GM19035 (cell line): ENCODE results near the gene PARD3B.

ENCODE experiments used
- ATAC-seq: cut with Tn5 transposase; IDR thresholded peaks from one replicate; pipeline ENCODE4 v1.9.1; 2021; ENCODE audit not compliant: unreplicated experiment

Gene PARD3B

DNA sequence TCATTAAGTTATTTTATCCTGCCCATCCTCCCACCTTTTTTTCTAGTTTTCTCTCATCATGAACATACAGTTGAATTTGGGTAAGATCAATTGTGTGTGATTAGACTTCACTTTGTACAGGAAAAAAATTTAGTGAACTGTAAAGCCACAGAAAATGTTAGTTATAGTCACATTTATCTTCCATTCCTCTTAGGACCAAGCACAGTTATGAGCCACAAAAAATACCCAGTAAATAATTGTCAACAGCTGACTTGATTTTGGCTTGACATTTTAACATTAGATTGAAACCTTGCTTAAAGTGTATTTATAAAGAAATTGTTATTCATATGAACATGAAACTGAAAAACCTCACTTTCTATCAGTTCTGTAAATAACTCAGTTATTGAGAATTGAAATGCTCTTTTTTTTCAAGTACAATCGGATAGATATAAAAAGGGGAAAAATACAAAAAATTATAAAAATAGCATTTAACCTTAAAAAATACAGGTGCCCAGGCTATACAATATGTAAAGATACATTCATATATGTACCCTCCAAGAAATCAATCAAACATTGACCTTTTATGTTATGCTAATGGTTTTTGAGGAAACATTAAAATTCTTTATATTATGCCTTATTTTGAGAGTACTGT is 747.5 kb downstream of the PARD3B start:
- no peak for ATAC-seq

DNA sequence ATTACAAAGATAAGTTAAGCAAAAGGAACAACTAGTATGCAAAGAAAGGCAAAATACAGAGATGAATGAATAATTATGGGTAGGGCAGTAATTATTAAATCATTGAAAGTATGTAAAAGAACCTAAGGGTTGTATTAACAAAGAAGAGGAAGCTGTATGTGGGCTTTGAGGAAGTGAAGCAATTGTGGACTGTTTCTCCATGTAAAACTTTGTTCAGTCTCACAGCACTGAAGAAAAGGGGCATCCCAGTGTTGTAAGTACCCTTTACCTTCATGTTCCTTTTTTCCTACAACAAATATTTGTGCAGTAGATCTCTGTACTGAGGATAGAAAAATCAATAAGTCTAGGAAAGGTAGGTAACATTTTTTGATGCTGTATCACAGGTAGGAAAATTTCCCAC is 748.3 kb downstream of the PARD3B start:
- ATAC-seq, result no peak

GRCh38 chr2:205296959-205297358 is 751.7 kb downstream of the PARD3B start:
- no peak for ATAC-seq

DNA sequence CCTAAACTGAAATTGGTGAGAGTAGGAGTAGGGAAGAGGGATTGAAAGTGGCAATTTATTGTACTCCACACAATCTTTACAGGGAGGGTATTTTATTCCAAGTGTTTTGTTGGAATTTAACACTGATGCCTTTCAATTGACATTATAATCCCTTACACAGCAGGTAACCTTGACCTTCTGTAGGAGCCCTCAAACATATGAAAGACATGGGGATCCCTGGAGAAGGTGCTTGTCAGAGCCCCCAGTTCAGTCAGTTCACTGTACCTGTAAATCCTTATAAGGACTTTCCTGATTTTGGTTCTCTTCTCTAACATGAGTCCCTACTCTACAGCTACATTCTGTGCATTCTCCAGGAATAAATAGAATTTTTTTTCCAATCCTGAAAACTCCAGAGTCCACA is 752.1 kb downstream of the PARD3B start:
- ATAC-seq, result no peak

- no peak for ATAC-seq
These were observed 752.6 kb downstream of the PARD3B start for GRCh38 chr2:205297846-205298245.

GRCh38 chr2:205311201-205311600 is 765.9 kb downstream of the PARD3B start:
- ATAC-seq, result no peak

DNA sequence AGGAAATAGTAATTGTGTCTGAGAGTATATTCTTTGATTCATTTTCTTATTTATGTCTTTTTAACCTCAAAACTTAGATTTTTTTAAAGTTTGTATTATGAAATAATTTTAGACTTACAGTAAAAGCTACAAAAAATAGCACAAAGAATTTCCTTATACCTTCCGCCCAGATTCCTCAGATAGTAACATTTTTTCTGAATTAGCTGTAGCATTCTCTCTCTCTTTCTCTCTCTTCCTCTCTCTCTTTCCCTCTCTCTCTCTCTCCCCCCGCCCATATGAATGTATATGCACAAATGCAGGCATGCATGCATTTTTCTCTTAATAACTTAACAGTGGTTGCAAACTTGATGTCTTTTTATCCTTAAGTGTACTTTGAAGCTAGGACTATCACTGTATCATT is 776.0 kb downstream of the PARD3B start:
- ATAC-seq, result no peak

- peak; percentile 65 for ATAC-seq
These were observed 778.7 kb downstream of the PARD3B start for GRCh38 chr2:205323929-205324328.

GRCh38 chr2:205324355-205324754 is 779.1 kb downstream of the PARD3B start:
- ATAC-seq, result no peak

DNA sequence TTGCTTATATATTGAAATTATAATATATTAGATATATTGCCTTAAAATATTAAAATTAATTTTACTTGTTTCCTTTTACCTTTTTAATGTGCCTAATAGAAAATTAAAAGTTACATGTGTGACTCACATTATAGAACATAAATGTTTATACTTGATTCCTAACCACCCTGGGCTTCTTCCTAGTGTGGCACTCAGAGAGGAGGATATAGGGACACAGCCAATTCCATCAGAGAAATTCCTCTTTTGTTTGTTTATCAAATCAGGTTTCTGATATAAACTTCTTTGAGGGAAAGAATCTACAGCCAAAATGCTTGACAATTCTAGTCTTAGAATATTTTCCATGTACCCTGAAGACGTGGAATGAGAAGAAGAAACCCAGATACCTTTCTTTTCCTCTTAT is 788.1 kb downstream of the PARD3B start:
- no peak for ATAC-seq

- ATAC-seq, result no peak
These were observed 792.0 kb downstream of the PARD3B start for GRCh38 chr2:205337274-205337673.

DNA sequence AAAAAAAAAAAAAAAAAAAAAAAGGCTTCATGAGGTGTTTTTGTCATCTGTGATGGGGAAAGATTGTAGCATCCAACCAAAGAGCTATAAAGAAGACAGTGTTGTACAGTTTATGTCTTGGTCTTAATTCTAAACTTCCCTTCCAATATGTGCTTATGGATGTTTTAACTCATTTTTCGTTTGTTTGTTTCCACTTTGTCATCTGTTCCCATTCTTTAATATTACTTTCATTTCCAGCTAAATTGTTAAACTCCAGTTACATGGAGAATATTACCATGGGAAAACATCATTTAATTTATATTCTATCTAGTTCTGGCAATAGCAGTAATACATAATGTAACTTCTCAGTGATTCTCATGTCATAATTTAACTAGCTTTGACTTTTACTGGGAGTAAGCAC is 792.9 kb downstream of the PARD3B start:
- no peak for ATAC-seq

- no peak for ATAC-seq
These were observed 797.8 kb downstream of the PARD3B start for GRCh38 chr2:205343103-205343502.

GRCh38 chr2:205346649-205347048 is 801.4 kb downstream of the PARD3B start:
- no peak for ATAC-seq

- no peak for ATAC-seq
These were observed 802.6 kb downstream of the PARD3B start for GRCh38 chr2:205347899-205348298.

DNA sequence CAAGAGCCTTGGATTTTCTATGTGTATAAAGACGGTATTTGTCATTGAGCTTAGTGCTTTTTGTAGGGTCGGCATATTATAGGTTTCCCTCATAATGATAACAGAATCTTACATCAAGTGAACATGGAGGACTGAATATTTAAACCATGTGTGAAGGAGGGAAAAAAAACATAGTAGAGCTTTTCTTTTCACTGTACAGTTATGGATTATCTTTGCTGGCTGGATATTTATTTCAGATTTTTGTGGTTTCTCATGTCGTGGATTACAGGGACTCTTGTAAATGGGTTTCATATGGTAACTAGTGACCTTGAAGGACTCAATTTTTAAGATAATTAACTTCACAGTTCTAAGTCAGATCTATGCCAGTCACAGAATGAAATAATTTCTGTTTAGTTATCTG is 806.8 kb downstream of the PARD3B start:
- ATAC-seq, result no peak

- no peak for ATAC-seq
These were observed 807.3 kb downstream of the PARD3B start for GRCh38 chr2:205352593-205352992.

GRCh38 chr2:205357732-205358131 is 812.5 kb downstream of the PARD3B start:
- ATAC-seq, result no peak

- no peak for ATAC-seq
These were observed 813.1 kb downstream of the PARD3B start for GRCh38 chr2:205358351-205358815.

- ATAC-seq, result no peak
These were observed 816.0 kb downstream of the PARD3B start for GRCh38 chr2:205361272-205361671.

DNA sequence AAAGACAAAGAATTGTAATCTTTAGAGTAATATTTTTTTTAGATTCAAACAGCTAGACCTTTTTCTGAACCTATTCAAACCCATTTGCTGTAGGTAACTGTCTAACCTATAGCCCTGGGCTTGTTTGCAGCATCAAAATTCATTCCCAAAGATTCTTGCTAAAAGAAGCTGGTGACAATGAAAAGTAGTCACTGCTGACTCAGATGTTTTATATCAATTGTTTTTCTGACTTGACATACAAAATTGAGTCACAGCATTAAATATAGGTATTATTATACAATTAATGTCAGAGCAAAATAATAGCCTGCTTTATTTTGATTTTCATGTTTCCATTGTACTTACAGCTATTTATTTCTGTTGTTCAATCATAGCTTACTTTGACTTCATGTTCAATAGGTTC is 816.7 kb downstream of the PARD3B start:
- ATAC-seq, result no peak

DNA sequence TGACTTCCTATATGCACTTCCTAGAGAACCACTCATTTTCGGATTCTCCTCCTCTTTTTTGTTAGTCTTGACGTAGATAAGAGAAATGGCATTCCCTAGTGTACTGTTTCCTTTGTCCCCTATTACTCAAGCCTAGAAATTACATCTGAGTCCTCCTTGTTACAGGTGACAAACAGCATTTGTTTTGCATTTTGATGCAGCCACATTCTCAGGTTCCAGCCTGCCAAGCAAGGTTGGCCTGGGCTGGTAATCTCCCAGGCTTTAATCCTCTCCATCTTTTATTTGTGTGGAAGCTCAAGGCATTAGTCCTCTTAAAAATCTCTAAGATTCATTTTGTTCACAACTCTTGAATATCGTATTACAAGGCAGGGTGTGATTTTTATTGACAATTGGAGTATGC is 819.0 kb downstream of the PARD3B start:
- ATAC-seq, result no peak

DNA sequence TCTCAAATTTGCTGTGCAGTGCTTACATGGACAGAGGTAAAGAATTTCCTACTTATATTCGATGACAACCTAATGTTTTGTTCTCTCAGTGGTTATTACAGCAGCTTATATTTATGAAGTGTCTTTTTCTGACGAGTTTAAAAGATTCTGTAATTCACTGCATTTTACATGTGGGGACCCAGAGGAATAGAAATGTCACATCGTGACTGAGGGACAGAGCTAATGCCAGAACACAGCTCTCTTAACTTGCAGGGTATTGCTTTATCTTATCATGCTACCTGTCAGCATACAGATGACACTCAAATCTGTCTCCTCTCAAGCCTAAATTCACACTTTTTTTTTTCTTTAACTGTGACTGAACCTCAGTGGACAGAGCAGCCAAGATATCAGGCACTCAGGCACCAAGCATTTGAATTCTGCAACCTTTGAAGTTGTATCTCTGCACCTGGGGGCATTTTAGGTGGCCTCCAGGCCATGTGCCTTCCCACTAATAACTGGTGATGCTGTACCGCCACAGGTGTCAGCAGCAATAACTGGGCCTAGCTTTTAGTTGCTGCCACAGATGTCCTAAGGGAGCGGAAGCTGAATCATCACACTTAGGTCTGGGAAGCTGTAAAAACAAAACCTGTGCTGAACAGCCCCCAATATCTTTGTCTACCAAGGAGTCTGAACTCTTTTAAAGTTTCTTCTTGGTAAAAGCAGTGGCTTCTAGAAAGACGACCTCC is 821.2 kb downstream of the PARD3B start:
- ATAC-seq, result no peak
